Ascending aorta (tissue), 2 donors: ENCODE results near the gene GRK2. TPM values are rescaled to one million over a fixed set of nuclear protein-coding genes. Genes with fewer than 3 reads are reported as not detected.

ENCODE experiments used
- DNase-seq, 2 donors: peaks; one replicate each; pipeline ENCODE4 v3.0.0-alpha.2; 2019; ENCODE audit warnings: low spot score in 2 of 2
- H3K27ac ChIP-seq, 2 donors: fragments of 200-600 bp; sonication (generic); one replicate each; pipeline ENCODE4 v1.5.1; 2016 to 2017; ENCODE audit warnings: mild to moderate bottlenecking in 1 of 2
- H3K27me3 ChIP-seq: fragments of 200-600 bp; sonication (generic); one replicate; pipeline ENCODE4 v1.5.1; 2017
- H3K36me3 ChIP-seq, 2 donors: fragments of 200-600 bp; sonication (generic); one replicate each; pipeline ENCODE4 v1.5.1; 2016
- H3K4me1 ChIP-seq, 2 donors: fragments of 200-600 bp; sonication (generic); one replicate each; pipeline ENCODE4 v1.5.1; 2016 to 2017; ENCODE audit warnings: mild to moderate bottlenecking in 1 of 2
- H3K4me3 ChIP-seq, 2 donors: fragments of 200-600 bp; sonication (generic); one replicate each; pipeline ENCODE4 v1.5.1; 2016 to 2017; ENCODE audit warnings: mild to moderate bottlenecking in 1 of 2
- H3K9me3 ChIP-seq, 2 donors: fragments of 200-600 bp; sonication (generic); one replicate each; pipeline ENCODE4 v1.5.1; 2016
- CTCF ChIP-seq, 3 experiments: fragments of 200-600 bp in 2 of 3; fragments of 450-650 bp in 1 of 3; sonication (generic) in 2 of 3; IDR thresholded peaks; one replicate each; pipeline ENCODE4 v1.5.1; 2016 to 2019; ENCODE audit warnings: antibody characterized with exemption in 3 of 3, mild to moderate bottlenecking in 1 of 3, moderate library complexity in 1 of 3
- intact Hi-C: fragments of 100-400 bp; cut with DNase I; formaldehyde crosslinking; loops from one replicate; pipeline ENCODE4 v1.15.1; 2023
- total RNA-seq: library from RNA; depleted of rRNA; stranded (reverse); fragments of >200 nt; gene quantifications from one replicate; pipeline ENCODE4 v1.1.0, GENCODE V29; 2016

Gene GRK2
- total RNA-seq, 1 donor from 2014 or later: 65.3 TPM

- Histone ChIP-seq H3K27ac (no peak overlapping the region), H3K27me3 (no peaks in the 10 kb centered on the region), H3K4me1 (peaks cover 7 to 29% of the 10 kb centered on the region in 2 donors), H3K9me3 (no peaks in the 10 kb centered on the region), H3K36me3 (peaks cover 29 to 48% of the 10 kb centered on the region in 2 donors), H3K4me3 (no peak overlapping the region)
- TF ChIP-seq CTCF (IDR thresholded peaks at IDR 0.05): no peak
- no peak for DNase-seq
- intact Hi-C loops: no loop called here
Observed at GRCh38 chr11:67243051-67243450, 23.2 kb upstream of the GRK2 start.

DNA sequence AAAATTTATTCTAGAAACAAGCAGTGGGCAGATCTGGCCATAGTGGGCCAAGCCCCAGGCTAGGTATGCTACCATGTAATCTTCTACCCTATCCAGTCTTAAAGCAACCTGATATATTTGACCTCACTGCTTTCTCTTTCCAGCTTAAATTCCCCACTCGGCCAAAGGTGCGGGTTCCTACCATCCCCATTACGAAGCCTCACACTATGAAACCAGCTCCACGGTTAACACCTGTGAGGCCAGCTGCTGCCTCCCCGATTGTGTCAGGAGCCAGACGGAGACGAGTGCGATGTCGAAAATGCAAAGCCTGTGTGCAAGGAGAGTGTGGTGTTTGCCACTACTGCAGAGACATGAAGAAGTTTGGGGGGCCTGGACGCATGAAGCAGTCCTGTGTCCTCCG lies 21.2 kb upstream of the GRK2 start:
- Histone ChIP-seq H3K4me1 (peaks cover 4 to 21% of the 10 kb centered on the region in 2 donors), H3K9me3 (no peaks in the 10 kb centered on the region), H3K4me3 (no peak overlapping the region), H3K27me3 (no peaks in the 10 kb centered on the region), H3K27ac (no peak overlapping the region), H3K36me3 (peaks cover 49 to 68% of the 10 kb centered on the region in 2 donors)
- intact Hi-C loops: no loop called here
- DNase-seq: no peak
- no peak for TF ChIP-seq CTCF (IDR thresholded peaks at IDR 0.05)

GRCh38 chr11:67247946-67248550 lies 18.2 kb upstream of the GRK2 start:
- intact Hi-C loops: no loop called here
- Histone ChIP-seq H3K27ac (no peak overlapping the region), H3K9me3 (no peaks in the 10 kb centered on the region), H3K36me3 (peaks cover 77 to 97% of the 10 kb centered on the region in 2 donors), H3K4me1 (peaks cover 0 to 2% of the 10 kb centered on the region in 2 donors), H3K4me3 (no peak overlapping the region), H3K27me3 (no peaks in the 10 kb centered on the region)
- DNase-seq: no peak
- TF ChIP-seq CTCF (IDR thresholded peaks at IDR 0.05): no peak

DNA sequence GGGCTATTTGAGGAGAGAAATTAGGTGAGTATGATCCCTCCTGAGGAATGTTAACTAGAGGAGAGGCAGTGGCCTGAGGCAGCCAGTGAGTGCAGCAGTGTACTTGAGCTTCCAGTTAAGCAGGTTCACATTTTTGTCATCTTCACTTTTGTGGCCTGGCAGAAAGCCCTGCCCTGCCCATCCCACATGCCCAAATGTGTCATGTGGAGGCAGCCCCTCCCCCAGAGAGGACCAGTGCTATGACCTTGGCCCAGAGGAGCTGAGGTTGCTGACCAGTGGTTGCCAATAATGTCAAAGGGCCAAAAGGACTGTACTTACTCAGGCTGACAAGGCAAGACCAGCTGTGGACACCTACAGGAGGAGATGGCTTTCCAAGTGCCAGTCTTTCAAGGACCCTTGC lies 17.6 kb upstream of the GRK2 start:
- peaks cover 82 to 97% of the 10 kb centered on the region in 2 donors for H3K36me3 ChIP-seq
- H3K4me1 ChIP-seq: no peaks in the 10 kb centered on the region
- no peaks in the 10 kb centered on the region for H3K27me3 ChIP-seq
- H3K27ac ChIP-seq: no peak overlapping the region
- no peak for DNase-seq
- intact Hi-C loops: no loop called here
- H3K4me3 ChIP-seq: no peak overlapping the region
- no peak for TF ChIP-seq CTCF (IDR thresholded peaks at IDR 0.05)
- no peaks in the 10 kb centered on the region for H3K9me3 ChIP-seq

- no peaks in the 10 kb centered on the region for H3K4me1 ChIP-seq
- H3K36me3 ChIP-seq: peaks cover 89 to 97% of the 10 kb centered on the region in 2 donors
- no peak overlapping the region for H3K27ac ChIP-seq
- no peaks in the 10 kb centered on the region for H3K27me3 ChIP-seq
- no peaks in the 10 kb centered on the region for H3K9me3 ChIP-seq
- no peak for TF ChIP-seq CTCF (IDR thresholded peaks at IDR 0.05)
- no peak for DNase-seq
- H3K4me3 ChIP-seq: no peak overlapping the region
- intact Hi-C loops: no loop called here
Observed at GRCh38 chr11:67250059-67251043, 15.9 kb upstream of the GRK2 start.
